ENCODE results near the gene CFAP157.
"Not testable (repeated sequence)": the region's sequence is repeated elsewhere in the genome, so short reads cannot be mapped to it uniquely, and the experiment has no call there.

Gene CFAP157

DNA sequence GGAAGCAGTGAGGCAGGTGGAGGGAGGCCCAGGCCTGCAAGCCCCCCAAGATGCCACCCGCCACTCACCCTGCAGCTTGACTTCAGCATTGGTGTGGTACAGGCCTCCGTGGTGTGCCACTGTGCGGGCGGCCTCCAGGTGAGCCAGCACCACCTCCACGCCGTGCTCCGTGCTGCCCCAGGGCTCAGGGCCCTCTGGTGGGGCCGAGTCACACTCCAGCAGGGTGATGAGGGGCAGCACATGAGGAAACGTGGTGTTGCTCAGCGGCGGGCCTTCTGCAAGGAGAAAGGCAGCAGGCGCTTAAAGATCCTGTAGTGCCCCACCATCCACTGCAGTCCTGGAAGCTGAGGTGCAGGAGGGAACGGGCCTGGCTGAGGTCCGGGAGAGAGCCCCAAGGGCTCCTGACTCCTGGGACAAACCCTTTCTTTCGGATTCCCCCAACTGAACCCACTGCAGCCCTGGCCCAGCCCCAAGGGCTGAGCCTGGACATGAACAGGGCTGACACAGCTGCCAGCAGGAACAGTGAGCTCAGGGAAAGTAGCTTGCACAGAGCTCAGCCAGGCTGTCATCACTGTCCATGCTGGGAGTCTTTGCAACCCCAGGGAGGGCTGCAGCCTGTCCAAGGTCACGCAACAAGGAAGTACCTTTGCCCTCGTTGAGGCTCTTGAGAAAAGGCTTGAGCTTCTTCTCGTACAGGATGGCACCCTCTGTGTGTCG lies 33.0 kb downstream of the CFAP157 start:
- no peak for DNase-seq

DNA sequence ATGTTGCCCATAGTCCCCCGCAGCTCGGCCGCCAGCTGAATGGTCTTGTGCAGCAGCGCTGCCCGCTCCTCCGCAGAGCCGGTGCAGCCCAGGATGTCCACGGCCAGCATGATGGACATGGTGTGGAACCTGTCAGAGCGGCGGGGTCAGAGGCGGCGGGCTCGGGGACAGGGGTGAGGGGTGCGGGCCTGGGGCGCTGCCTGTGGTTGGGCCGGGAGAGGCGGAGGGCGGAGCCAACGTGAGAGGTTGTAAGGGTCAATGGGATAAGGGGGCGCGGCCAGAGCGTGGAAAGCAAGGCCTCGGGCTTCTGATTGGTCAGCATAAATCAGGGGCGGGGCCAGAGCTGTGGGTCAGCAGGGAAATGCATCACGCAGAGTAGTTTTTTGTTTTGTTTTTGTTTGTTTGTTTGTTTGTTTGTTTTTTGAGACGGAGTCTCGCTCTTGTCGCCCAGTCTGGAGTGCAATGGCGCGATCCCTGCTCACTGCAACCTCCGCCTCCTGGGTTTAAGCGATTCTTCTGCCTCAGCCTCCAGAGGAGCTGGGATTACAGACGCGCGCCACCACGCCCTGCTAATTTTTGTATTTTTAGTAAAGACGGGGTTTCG lies 35.1 kb downstream of the CFAP157 start:
- no peak for DNase-seq

DNA sequence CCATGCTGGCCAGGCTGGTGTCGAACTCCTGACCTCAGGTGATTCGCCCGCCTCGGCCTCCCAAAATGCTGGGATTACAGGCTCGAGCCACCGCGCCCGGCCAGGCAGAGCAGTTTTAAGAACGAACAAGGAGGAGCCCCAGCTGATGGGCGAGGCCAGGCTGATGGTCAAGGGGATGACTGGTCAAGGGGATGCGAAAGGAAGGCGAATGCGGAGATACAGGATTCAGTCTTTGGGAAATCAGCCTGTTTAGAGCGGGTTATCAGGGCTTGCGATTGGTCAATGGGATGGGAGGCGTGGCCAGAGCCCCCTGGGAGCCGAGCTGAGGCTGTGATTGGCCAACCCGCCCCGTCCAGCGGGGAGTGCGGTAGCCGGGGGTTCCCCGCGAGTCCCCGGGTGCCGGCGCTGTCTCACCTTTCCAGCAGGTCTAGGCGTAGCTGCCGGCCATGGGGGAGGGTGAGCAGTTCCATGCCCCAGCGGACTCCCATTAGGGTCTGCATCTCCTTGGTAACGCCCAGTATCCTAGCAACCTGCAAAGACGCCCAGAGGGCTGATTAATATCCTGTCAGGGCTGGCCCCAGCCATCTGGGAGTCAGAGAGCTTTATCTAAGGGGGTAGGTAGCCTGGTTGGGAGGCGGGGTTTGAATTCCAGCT lies 35.8 kb downstream of the CFAP157 start:
- no peak for DNase-seq

DNA sequence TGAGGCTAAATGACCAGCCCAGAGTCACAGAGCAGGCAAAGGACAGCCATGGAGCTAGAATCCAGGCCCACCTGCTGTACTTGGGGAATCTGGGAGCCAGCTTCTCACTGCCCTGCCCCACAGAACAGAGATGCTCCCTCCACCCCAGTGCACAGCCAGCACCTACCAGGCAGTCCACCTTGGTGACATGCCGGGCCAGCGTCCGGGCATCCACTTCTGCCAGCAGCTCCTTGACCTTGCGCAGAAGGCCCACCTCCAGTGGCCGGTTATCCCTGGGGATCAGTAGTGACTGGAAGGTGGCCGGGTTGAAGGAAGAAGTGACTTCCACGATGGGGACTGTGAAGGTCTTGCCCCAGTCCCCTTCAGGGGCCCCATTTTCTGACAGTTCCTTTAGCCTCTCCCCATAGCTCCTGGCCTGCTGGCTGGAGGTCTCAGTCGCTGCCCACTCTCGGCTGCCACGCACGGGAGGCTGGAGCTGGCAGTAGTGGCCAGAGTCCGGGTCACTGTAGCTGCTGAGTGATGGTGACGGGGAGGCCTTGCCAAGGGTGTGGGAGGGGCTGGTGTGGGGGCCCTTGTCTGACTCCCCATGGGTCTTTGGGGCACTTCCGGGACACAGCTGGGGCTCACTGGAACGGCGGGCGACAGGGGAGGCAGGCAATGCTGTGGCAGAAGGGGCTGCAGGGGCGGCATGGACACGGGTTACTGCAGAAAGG lies 37.8 kb downstream of the CFAP157 start:
- no peak for DNase-seq

DNA sequence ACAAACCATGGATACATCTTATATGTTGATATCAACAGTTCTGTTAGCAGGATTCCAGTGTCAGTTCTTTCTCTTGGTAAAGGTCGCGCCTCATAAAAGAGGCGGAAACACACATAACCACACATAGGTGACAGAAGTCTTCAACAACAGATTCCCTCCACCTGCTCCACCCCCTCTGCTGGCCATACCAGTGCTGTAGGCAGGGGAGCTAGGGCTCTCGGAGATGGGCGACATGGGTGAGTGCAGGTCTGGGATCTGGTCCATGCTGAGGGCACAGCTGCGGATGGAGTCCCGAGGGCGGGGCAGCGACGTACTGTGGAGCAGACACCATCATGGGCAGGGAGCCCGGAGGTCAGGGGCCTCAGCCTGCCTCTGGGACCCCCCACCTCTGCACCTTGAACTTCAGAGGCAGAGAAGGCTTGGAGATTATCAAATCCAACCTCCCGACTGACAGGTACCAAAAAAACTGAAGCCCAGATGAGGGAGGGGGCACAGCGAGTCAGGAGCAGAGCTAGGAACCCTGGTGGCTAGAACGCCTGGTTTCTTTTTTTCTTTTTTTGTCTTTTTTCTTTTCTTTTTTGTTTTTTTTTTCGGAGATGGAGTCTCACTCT lies 40.3 kb downstream of the CFAP157 start:
- DNase-seq, result no peak

DNA sequence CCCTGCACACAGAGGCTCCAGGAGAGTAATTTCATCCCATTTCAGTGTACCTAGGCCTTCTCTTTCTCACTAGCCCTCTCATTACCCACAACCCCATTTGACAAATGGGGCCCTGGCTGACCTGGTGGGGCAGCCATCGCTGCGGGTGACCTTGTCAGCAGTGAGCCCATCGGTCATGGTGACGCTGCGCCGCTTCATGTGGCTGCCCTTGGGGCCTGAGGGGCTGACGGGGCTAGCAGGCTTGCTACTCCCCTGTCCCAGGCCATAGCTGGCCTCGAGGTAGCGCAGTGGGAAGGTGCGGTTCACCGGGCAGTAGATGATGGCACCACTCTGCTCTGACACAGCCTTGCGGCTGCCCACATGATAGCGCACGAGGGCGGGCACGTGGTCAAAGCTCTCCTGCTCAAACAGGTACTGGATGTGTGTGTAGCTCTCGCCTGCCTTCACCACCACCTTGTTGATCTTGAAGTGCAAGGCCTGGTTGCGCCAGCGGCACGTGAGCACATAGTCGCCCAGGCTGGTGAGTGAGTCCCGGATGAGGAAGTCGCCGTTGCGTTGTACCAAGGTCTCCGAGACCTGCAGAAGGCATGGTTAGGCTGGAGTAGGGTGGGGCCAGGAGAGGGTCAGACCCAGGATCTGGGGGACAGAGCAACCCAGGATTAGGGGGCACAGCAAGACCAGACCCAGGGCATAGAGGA lies 42.5 kb downstream of the CFAP157 start:
- no peak for DNase-seq

DNA sequence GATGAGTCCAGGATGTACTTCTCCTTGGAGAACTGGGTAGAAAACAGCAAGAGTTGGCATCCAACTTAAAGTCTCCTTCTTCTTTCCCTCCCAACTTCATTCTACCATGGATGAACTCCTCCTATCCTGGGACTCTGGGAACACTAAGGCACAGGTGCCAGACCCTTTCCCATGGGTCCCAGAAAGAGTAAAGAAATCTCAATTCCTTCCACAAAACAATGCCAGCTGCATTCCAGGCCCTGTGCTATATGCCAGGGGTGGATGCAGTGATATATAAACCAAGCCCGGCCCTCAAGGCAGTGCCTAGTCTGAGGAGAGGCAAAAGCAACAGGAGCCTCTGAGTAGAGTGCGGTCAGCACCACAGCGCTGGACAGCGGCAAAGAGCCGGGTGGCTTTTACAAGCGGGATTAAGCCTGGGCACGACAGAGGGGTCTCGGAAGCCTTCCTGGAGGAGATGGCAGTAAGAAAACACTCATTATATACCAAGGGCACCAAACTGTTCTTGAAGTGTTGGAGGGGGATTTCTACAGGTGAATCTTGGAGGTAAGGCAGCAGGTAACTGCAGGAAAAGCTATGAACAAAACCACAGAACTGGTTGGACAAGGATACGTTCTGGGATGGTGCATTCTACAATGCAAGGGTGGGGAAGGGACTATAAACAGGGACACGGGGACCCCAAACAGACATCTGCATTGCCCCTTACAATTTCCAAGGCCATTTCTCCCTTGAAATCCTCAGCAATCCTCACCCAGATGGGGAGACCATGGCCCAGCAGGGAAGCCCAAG lies 44.7 kb downstream of the CFAP157 start:
- DNase-seq, result no peak

DNA sequence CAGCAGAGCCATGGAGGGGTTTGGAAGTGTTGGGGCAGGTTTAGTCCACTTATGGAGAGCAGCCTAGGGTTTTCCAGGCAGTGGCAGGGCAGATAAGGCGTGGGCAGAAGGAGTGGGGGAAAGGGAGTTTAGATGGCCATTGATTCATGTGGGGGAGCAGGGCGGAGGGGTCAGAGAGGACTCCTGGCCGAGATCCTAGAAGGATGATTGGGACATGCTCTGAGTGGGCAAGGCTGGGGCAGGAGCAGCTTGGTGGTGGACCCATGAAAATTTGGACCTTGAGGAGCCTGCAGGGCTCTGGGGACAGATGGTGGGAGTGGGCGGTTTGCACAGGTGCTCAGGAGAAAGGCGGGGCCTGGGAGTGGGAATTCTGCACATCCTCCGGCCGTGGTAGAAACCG lies 46.4 kb downstream of the CFAP157 start:
- no peak for DNase-seq

DNA sequence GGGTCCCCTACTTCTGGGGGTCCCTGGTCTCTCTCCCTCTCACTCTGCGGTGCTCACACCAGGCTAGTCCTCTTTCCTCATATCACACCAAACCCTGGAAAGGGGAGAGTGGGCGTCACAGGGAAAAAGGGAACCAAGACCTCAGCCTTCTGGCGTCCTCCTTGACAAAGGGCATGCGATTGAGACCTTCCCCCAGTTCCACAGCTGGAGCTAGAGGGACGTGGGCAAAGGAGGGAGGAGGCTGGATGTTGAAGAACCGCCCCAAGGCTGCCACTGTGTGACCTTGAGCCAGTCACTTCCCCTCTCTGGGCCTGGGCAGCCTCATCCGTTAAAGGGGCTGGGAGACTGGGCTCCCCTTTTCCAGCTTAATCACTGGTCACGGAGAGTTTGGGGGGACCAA lies 46.8 kb downstream of the CFAP157 start:
- DNase-seq, result no peak

DNA sequence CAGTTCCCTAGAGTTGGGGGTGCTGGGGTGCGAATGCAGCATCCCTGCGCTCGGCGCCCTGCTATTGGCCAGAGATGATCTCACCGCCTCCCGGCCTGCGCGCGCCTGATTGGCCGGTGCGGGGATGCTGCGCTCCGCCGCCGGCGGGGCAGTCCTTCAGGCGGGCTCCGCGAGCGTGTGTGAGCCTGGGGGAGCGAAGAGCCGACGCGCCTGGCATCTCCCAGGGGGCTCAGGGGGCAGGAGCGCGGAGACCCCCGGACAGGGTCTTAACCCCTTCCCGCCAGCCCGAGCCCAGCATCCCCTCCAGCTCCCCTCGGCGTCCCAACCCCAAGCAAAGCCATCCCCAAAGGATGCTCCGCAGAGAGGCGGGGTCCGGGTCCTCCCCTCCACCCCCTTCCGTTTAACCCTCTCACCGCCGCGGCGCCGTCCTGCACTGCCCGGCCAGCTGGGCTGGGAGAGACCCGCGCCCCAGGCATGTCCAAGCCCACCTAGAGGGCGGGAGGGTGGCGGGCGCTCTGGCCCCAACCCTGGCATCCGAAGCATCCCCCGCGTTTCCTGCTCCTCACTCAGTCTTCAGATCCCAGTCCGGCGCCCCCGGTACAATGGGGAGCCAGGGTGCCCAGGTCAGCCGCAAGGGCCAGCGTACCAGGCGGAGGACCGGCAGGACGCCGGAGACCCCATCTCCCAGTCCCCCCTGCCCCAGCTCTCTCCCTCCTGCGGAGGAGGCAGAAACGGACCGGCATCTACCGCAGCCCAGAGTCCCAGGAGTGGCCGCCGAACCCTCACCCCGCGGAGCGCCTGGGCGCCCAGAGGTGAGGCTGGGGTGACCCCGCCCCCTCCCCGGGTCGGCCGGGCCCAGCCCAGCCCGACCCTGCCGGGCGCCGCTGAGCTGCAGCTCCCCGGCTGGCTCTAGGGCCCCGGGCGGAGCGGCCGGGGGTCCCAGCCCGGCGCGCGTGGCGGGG lies 47.6 kb downstream of the CFAP157 start:
- DNase-seq, result no peak

DNA sequence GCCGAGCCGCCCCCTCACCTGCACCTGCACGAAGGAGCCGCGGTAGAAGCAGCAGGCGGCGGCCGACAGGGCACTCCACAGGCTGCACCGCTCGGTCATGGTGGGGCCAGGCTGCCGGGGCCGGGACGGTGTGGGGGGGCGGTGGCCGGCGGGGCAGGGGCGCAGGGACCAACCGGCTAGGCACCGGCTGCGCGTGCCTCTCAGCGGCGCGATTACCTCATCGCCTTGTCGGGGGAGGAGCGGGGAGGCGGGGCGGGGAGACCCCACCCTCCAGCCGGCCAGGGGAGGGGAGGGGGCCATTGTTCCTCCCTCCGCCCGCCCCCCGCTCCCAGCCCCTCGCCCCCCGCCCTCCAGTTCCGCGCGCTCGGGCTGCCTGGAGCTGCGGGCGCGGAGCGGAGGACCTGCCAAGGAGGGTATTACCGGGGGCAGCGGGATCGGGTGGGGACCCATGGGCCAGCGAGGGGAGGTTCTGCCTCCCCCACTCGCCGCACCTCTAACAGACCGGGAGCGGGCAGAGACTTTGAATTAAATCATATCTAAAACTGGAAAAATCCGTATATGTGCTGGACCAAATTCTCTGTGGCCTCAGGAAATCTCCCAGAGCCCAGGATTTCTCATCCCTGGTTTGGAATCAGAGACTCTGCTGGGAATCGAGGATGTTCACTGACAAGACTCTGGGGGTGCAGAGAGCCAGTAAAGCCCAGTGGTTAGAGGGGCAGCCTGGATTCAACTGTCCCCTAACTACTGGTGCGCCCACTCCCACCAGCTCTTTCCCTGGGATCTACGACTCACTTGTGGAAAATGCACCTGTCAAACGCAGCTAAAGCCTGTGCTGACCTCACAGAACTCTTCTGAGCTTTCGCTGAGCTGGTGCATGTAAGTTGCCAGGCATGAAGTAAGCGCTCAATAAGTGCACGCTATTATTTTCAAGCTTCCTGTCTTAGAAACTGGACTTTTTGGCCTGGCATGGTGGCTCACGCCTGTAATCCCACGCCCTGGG lies 48.6 kb downstream of the CFAP157 start:
- peak; percentile 10 for DNase-seq

DNA sequence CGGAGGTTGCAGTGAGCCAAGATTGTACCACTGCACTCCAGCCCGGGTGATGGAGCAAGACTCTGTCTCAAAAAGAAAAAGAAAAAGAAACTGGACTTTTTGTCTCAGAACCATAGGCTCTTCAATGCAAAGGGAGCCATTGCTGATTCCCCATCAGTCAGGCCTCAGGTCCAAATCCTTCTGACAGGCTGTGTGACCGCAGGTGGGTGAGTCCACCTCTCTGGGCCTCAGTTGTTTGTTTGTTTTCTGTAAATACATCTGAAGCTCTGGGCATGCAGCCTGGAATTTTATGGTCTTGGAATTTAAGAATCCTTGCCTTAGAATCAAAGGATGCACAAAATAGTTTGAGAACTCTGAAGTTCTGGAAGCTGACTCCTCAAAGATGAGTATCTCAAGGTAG lies 49.4 kb downstream of the CFAP157 start:
- DNase-seq, result no peak

DNA sequence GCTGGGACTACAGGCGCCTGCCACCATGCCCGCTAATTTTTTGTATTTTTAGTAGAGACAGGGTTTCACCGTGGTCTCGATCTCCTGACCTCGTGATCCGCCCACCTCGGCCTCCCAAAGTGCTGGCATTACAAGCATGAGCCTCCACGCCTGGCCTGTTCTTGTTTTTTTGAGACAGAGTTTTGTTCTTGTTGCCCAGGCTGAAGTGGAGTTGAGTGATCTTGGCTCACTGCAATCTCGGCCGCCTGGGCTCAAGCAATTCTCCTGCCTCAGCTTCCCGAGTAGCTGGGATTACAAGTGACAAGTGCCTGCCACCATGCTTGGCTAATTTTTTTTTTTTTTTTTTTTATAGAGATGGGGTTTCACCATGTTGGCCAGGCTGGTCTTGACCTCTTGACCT lies 50.0 kb downstream of the CFAP157 start:
- DNase-seq, result not testable (repeated sequence)

DNA sequence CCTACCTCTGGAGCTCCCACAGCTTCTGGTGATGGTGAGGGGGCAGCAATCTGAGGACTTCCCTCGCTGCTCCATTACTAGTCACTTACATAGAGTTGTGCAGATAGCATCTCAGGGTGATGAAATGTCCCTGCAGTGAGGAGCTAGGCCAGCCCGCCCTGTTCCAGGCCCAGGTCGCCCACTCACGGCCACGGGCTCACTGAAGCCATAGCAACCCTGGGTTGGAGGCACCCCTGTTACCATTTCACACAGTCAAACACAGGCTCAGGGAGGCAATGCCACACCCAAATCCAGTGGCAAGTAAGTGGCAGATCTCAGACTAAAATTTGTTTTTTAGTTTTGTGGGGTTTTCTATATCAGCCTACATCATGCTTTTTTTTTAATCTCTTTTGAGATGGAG lies 52.1 kb downstream of the CFAP157 start:
- DNase-seq, result no peak

DNA sequence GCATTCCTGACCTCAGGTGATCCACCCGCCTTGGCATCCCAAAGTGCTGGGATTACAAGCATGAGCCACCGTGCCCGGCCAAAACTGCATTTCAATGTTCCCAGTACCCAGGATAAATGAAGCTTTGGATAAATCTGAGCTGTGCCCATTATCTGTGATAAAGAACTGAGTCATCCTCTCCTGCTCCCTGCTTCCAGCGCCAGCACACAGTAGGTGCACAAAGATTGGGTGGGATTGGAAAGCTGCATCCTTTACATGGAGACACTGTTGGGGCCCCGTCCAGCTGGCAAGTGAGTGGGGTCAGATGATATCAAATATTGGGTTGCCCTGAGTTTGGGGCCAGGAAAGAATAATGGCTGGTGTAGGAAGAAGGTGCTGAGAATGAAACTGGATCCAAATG lies 54.3 kb downstream of the CFAP157 start:
- DNase-seq, result no peak

DNA sequence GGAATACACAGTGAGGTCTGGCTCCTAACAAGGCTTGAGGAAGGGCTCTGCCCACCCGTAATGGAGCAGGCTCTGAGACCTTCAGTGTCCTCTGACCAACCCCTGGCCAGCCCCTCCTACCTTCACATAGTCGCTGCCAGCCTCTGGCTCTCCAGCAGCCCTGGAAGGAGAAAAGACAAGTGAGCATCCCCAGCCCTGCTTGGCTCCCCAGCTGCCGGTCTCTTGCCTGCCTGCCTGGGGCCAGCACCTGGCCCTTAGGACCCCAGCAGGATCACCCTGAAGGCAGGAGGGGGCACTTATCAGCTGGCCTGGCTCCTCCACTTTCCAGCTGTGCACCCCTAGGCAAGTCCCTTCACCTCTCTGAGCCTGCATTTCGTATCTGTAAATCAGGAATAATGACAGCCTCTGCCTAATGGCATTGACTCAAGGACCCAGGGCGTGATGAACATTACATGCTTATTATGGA lies 54.7 kb downstream of the CFAP157 start:
- no peak for DNase-seq

DNA sequence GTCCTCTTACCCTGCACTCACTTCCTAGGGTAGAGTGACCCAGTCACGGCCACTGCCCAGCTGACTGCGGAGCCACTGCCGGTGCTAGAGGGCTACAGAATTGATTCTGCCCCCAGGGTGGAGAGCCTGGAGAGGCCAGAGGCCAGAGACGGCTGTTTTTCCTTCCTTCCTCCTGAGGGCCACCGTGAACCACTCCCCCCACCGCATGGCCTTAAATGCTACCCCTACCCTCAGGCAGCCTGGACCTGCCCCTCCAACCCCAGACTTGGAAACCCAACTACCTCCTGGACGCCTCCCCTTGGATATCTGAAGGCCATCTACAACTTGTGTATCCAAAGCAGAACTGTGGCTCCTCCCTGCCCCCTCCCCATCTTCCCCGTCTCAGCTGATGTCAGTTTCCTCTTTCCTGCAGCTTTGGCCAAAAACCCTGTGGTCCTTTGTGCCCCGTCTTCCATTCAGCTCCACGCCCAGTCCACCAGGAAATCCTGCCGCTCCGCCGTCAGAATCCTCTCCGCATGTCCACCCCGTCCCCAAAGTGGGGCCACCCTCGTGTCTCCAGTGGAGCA lies 55.4 kb downstream of the CFAP157 start:
- DNase-seq, result no peak

DNA sequence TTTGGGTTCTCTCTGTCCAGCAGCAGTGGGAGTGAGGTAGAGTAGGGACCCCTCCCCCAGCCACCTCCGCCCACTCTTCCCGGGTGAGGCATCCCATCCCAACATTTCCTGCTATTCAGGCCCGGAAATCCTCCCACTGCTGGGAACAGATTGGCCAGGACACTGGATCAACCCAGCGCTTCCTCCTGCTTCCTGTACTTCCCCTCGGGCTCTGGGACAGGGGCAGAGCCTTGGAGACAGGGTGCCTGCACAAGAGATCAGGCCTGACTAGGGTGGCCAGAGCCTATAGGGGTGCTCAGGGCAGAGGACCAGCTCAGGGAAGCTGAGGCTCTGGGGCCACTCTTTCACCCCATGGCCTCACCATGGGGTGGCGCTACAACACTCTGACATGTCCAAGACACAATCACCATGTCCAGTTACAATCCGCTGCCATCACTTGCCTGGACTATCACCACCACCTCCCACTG lies 57.2 kb downstream of the CFAP157 start:
- DNase-seq, result no peak

DNA sequence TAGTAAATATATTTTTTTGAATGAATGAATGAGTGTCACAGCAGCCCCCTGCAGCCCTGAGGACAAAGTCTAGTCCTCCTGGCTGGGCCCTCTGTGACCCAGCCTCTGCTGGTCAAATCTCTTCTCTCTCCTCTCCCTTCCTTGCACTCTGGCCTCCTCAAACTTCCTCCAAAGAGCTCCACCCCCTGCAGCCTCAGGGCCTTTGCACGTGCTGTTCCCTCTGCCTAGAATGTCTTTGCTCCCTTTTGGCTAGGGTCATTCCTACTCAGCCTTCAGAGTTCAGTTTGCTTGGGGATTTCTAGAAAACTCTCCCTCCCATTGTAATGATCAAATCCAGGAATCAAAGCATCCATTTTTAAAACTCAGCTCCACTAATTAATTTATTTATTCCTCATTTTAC lies 58.6 kb downstream of the CFAP157 start:
- DNase-seq, result no peak
